T47D (cell line): Measurements from ENCODE around the gene AKAP8L.
"Not testable (repeated sequence)": the region's sequence is repeated elsewhere in the genome, so short reads cannot be mapped to it uniquely, and the experiment has no call there.

ENCODE experiments used
- DNase-seq, 2 experiments: peaks; one replicate each; pipeline versions ENCODE4 v3.0.0 to v3.0.0-alpha.2; 2011 to 2012; ENCODE audit warnings: low read depth in 1 of 2, low spot score in 1 of 2
- JUND ChIP-seq: IDR thresholded peaks from 2 replicates; pipeline ENCODE4 v1.6.1; 2012; ENCODE audit warnings: low read depth
- in situ Hi-C: cut with HindIII; loops from 2 replicates; pipeline ENCODE4 v1.10.0; 2016; ENCODE audit warnings: low sequenced_read_pairs, low pct_unique_long_range_greater_than_20kb

Gene AKAP8L

DNA sequence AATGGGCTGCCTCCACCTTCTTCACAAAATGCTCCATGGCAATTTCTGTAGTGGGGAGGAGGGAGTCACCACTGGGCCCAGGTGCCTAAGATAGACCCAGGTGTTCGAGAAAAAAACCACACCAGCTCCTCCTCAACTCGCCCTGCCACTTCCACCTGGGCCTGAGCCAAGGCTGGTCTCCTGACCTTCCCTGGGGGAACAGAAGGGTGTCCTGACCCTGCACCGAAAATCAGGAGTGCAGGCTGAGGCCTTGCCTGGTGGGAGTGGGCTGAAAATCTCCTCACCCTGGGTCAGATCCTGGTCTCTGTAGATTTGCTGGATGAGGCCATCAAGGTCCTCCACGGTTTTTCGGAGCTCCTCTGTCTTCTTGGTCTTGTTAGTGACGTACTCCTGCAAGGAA, 21.6 kb downstream of the AKAP8L start:
- TF ChIP-seq JUND = no peak
- DNase-seq = no peak
- in situ Hi-C loops = no loop called here

DNA sequence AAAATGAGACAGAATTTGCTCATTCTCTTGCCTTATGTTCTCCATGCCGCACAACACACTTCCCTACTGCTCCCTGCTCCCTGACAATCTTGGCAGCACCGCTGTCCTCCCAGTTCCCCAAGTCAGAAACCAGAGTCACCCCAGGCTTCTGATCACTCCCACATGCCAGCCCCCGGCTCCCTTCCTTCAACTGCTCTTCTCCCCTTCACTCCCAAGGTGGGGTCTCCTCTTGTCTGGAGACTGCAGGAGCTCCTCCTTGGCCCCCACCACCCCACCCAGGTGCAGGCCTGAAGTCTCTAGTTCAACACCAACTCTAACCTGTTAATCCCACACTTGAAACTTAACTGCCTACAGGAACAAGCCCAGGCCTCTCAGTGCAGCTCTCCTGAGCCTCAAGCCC, 22.4 kb downstream of the AKAP8L start:
- TF ChIP-seq JUND = no peak
- in situ Hi-C loops = no loop called here
- no peak for DNase-seq

DNA sequence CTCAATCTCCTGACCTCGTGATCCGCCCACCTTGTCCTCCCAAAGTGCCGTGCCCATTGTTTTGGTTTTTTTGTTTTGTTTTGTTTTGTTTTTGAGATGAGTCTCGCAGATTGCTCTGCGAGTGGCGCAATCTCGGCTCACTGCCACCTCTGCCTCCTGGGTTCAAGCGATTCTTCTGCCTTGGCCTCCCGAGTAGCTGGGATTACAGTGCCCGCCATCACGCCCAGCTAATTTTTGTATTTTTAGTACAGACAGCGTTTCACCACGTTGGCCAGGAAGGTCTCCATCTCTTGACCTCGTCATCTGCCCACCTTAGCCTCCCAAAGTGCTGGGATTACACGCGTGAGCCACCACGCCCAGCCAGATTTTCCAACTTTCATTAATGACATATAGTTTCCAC, 23.5 kb downstream of the AKAP8L start:
- in situ Hi-C loops, DNase-seq: not testable (repeated sequence)

DNA sequence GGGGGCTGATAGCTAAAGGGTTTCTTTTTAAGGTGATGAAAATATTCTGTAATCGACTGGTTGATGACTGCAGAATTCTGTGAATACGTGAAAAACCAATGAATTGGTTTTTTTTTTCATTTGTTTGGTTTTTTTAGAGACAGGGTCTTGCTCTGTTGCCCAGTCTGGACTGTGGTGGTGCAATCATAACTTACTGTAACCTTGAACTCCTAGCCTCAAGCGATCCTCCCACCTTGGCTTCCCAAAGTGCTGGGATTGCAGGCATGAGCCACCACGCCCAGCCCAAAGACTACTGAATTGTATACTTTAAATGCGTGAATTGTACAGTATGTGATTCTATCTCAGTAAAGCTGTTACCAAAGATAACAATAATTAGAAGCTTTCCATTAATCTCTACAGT, 24.4 kb downstream of the AKAP8L start:
- no peak for DNase-seq
- TF ChIP-seq JUND = no peak
- in situ Hi-C loops = no loop called here

DNA sequence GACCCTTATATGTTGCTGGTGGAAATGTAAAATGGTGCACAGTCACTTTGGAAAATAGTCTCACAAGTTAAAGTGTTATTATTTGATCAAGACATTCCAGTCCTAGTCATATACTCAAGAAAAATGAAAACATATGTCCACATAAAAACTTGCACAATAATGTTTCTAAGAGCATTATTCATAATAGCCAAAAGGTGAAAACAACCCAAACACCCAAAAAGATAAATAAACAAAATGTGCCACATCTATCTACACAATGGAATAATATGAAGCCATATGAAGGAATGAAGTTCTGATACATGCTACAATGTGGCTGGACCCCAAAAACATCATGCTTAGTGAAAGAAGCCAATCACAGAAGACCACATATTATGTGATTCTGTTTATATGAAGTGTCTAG, 24.8 kb downstream of the AKAP8L start:
- no peak for DNase-seq
- TF ChIP-seq JUND = no peak
- in situ Hi-C loops = no loop called here

DNA sequence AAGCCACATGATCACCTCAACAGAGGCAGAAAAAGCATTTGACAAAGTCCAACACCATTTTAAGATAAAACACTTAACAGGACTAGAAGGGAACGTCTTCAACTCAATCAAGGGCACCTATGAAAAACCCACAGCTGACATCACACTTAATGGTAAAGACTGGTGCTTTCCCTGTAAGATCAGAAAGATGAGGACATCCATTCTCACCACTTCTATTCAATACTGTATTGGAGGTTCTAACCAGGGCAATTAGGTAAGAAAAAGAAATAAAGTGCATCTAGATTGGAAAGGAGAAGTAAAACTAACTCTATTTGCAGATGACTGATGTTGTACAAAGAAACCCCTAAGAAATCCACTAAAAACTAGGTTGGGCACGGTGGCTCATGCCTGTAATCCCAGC, 28.0 kb downstream of the AKAP8L start:
- no peak for DNase-seq
- no peak for TF ChIP-seq JUND
- in situ Hi-C loops = no loop called here

- in situ Hi-C loops = no loop called here
Measured at GRCh38 chr19:15381864-15382263, 36.9 kb downstream of the AKAP8L start.

GRCh38 chr19:15381429-15381828, 37.4 kb downstream of the AKAP8L start:
- DNase-seq = no peak
- in situ Hi-C loops = no loop called here

More at GRCh38 chr19:15381864-15382263, 36.9 kb downstream of the AKAP8L start:
- no peak for TF ChIP-seq JUND
- DNase-seq = no peak

GRCh38 chr19:15379999-15380647, 38.7 kb downstream of the AKAP8L start:
- DNase-seq = peak; percentile 33 to 85
- TF ChIP-seq JUND = no peak
- in situ Hi-C loops = no loop called here

More at GRCh38 chr19:15381429-15381828, 37.4 kb downstream of the AKAP8L start:
- TF ChIP-seq JUND = no peak

DNA sequence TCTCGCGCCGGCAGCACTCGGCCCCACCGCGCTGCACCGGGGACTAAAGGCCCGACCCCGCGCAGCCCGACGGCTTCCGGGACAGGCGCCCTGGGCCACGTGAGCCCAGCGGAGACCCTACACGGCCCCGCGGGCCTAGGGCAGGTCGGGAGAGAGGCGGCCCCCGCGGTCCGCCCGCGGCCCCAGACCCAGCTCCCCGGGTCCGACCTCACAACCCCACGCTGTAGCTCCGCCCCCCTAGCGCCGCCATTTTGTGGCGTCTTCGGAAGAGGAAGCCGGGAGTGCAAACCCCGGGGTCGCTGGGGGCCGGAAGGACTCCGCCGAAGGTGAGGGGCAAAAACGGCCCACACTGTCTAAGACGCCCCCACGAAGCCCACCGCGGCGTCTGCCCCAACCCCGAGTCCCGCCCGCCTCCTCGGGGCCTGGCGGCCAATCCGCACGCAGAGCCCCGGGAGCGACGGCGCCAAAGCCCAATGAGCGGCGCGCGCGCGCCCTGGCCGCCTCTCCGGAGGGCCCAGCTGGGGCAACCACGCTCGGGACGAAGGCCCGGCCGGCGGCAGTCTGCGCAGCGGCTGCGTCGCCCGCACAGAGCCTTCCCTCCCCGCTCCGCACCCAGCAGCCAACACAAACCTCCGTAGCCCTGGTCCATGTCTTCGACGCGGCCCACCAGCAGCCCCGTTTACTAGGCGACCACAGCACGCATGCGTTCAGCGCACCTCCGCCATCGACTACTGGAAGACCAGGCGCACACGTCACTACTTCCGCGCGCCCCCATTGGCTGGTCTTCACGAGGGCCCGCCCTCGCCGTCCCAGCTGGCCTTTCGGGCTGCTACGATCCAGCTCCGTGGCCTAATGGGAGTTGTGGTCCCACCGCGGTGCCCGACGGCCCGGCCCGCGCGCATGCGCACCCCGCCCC, 39.4 kb downstream of the AKAP8L start, which contains the start of gene AKAP8:
AKAP8 (minus strand) TSS at position 705 of the 916 bp plus-strand sequence; CDS start at position 649, 56 bp downstream.
- TF ChIP-seq JUND = no peak
- peak; percentile 95 to 98 for DNase-seq
- in situ Hi-C loops = no loop called here

- in situ Hi-C loops = no loop called here
- no peak for TF ChIP-seq JUND
- DNase-seq = peak; percentile 47 to 52
Measured at GRCh38 chr19:15378534-15379082, 40.2 kb downstream of the AKAP8L start.

DNA sequence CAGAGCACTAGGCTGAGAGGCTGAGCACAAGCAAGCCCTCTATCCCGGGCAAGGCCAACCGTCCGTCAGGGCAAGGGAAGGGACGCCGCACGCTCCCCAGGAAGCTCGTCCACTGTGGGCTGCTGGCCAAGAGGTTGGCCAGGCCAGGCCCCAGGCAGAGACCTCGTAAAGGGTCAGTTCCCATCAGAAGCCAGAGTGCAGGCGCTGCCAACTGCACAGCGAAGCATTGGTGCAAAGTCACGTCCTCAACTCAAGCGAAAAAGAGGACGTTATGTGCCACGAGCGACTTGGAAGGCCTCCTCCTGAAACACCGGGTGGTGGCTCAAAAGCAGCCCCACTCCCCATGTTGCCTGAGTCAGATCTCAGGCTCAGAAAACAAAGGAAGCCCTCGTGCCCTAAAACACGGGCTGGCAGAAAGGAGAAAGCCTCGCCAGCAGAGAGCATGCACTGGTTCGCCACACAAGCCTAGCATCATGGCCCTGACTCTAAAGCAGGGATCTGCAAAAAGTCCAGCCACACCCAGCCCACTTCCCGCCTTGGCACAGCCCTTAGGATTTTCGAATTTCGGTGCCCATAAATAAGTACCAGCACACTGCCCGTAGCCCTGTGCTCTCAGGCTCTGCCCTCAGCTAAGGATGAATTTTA, 43.9 kb downstream of the AKAP8L start:
- TF ChIP-seq JUND = no peak
- DNase-seq = no peak
- in situ Hi-C loops = no loop called here
